Activated CD8-positive, alpha-beta memory T cell treated with anti-CD3 and anti-CD28 coated beads for 48 hours (primary cell): ENCODE data around the gene DCUN1D4.

Experiments
- DNase-seq, 3 experiments: peaks; one replicate each; pipeline ENCODE4 v3.0.0-alpha.2; 2020; ENCODE audit warnings: low read depth in 2 of 3, low spot score in 2 of 3

Gene DCUN1D4

DNA sequence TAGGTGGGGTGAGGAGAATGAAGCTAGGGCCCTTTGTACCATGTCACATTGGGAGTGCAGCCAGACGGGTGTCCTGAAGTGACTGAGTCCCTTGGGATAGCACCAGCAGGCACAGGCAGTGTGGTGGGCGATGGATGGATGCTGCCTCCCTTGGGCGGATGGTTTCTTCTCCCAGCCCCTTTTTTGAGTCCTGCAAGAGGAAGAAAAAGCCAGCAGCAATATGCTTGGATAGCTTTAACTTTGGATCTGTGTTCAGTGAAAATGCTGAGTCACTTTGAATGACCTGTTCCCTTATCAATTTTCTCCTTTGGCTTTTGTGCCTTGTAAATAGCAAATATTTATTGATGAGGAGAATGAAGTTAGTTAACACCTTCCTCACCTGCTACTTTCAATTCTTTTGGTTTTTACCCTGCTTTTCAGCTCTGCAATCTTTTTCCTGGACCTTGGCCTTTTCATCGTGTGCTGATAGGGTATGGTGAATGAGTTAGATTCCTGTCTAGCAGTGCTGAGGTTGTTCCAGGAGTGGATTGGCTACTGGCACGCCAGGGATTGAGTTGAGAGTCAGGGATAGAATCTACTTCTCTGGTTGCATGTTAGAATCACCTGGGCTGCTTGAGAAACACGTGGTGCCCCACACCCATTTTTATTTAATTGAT, 10.2 kb downstream of the DCUN1D4 start:
- DNase-seq, result no peak

GRCh38 chr4:51855270-51855669, 12.3 kb downstream of the DCUN1D4 start:
- no peak for DNase-seq

DNA sequence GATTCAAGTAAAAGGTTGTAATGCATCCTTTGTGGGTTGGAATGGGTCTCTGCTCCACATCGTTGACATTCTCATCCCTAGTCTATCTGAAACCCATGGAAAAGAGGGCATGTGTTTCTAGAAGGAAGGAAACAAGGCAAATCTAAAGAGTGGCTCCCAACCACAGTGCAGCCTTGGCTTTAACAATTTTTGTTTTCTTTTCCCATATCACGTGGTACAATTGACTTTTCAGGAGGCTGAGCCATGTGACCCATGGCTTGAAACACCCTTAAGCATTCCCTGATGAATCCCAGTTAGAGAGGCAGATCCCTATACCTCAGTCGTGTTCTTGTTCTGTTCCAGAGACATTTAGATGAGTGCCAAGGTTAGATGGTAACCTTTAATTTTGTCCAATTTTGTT, 12.8 kb downstream of the DCUN1D4 start:
- DNase-seq, result no peak

DNA sequence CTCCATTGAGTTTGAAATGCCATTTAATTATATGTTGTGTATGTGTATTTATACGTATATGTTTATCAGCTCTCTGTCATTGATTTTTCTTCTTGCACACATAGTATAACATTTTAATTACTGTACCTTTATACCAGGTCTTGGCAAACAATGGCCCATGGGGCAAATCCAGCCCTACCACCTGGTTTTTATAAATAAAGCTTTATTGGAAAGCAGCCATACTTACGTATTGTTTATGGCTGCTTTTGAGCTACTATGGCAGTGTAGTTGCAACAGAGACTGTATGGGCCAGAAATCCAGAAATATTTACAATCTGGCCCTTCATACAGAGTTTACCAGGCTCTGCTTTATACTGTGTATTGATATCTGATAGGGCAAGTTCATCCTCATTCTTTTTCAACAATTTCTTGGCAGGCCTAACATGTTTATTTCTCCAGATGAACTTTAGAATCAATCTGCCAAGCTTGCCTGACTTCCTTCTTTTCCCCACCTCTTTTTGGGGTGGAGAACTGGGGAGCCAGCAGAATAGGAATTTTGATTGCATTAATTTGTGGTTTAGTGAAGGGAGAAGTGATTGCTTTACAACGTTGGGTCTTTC, 15.8 kb downstream of the DCUN1D4 start:
- no peak for DNase-seq

DNA sequence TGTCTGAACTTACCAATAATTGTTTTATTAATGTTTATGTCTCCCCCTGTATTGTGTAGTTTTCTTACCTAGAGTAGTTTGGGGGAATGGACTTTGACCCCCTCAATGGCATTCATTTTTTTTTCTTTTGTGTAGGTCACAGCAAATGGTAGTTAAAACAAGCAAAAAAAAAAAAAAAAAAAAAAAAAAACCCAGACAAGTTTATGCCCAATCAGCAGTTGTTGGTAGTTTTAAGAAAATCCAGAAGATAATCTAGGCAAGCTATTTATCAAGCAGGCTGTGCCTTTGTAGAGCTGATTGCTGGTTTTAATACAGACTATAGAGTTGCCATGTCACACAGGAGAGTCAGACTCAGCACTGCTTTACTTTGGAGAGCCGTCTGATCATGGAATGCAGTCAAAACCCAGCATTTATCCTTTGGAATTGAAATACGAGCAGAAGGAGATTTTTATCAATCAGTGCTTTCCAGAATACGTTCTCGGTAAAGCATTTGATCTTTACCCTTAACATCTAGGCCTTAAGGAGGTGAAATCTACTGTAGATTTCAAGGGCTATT, 16.6 kb downstream of the DCUN1D4 start:
- DNase-seq, result no peak

GRCh38 chr4:51862199-51862598, 19.2 kb downstream of the DCUN1D4 start:
- no peak for DNase-seq

GRCh38 chr4:51862781-51863180, 19.8 kb downstream of the DCUN1D4 start:
- no peak for DNase-seq

GRCh38 chr4:51865717-51866116, 22.8 kb downstream of the DCUN1D4 start:
- no peak for DNase-seq

DNA sequence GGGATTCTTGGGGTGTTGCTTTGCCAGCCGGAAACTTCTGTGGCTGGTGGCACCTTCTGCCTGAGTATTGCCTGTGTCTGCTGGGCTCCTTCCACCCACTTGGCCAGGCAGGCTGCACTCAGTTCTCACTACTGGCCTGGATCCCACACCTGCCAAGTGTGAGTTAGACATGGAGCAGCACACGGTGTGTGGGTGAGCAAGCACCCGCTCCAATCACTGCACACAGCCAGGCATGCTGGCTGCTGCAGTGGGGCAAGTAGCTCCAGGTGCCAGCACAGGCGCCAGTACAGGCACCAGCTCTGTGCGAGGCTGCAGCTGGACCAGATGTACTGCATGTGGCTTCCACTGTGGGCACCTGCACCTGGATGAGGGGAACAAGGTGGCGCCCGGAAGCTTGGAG, 23.9 kb downstream of the DCUN1D4 start:
- DNase-seq, result no peak

DNA sequence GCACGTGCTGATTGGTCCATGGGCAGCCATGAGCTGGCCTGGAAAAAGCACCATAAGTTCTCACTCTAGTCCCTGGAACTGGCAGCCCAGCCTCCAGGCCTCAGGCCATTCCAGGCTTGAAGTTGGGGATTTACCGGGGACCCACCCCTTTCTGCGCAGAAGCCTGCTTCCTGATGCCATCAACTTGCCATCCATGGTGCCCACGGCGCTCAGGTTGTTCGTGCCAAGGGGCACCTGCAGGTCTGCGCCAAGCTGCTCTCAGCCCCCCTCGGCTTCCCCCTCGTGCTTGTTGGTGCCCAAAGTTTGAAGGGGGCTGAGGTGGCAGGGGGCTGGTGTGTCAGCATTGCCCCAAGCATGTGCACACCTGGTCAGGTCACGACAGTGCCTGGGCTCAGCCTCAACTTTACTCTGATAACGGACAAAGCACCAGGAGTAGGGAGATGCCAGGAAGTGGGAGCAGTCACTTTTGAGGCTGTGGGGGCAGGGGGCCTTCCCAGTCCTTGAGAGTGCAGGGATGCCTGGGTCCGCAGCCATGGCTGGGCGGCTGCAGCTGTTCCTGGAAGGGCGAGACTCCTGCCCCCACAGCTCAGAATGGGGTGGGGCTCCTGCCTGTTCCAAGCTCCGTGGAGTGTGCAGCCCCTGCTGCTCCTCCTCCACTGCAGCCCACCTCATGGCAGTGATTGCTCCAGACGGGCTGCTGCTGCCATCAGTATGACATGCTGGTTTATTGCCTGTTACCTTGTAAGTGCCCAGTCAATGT, 24.9 kb downstream of the DCUN1D4 start:
- DNase-seq, result no peak

GRCh38 chr4:51868449-51868847, 25.5 kb downstream of the DCUN1D4 start:
- no peak for DNase-seq

- DNase-seq, result no peak
These were observed 27.7 kb downstream of the DCUN1D4 start for GRCh38 chr4:51870441-51871188.

GRCh38 chr4:51872283-51872997, 29.5 kb downstream of the DCUN1D4 start:
- no peak for DNase-seq

DNA sequence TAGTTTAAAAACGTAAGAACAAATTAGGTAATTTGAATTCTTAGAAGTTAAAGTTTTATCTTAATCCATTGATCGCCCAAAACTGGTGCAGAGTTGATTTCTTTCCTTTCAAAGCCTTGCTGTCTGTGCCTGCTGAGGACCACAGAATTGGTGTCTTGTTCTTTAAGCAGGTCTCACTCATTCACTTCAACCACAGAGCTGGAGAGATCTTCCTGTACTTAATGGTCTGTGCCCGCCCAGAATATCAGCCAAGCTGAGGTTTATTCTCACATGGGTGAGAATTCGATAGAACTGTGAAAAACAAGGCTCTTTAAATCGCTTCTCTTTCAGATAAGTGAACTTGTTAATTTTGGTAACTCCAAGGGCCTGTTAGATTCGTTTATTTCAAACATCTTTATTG, 31.6 kb downstream of the DCUN1D4 start:
- no peak for DNase-seq

GRCh38 chr4:51878431-51878830, 35.5 kb downstream of the DCUN1D4 start:
- no peak for DNase-seq

DNA sequence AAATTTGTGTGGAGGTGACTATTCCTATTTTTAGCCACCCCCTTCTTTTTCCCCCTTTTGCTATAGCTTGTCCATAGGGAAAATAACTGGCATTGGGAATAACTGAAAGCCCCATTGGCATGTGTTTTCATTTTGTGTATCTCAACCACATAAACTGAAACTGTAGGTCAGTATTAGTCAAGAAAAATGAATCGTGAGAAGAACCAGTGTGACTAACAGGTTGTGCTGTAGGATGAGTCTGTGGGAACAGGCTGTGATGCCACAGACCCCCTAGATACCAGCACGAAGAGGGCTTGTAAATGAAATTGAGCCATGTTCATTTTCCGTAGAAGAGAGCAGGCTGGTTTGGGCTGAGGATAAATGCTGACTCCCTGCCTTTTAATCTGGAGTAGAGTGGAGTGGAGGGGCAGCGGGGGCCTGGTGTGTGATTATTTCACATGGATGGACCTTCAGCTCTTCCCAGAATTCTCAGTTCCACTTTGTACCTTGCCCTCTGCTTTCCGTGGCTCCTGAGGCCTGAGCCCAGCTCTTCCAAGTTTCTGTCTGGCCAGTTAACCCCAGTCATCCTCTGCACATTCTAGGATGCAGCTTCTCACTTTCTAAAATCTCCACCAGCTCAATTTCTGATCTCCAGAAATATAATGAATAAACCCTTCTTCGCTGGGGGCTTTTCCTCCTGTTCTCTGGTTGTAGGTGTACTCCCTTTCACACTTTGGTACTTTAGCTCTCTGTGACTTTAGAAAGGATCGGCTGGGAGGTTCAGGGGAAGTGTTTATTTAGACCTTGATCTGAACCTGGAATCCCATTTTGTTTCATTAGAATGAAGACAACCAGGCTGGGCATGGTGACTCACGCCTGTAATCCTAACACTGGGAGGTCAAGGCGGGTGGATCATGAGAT, 37.3 kb downstream of the DCUN1D4 start:
- DNase-seq, result no peak

- DNase-seq, result no peak
These were observed 41.1 kb downstream of the DCUN1D4 start for GRCh38 chr4:51884055-51884454.

GRCh38 chr4:51884606-51885005, 41.7 kb downstream of the DCUN1D4 start:
- DNase-seq, result no peak

DNA sequence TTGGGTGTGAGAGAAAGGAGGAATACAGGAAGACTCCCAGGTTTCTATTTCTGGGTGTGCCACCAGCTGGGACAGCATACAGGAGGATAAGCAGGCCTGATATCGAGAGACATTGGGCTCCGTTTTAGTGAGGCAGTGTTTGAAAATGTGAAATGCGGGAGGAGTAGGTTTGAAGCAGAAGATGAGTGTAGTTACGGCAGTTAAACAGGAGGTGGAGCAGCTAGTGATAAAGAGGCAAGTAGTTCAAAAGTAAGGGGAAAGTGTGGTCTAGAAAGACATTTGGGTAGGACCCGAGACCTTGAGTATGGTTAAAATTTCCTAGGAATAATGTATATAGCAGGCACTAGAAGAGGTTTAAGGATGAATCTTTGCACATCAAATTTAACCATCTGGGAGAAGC, 42.4 kb downstream of the DCUN1D4 start:
- no peak for DNase-seq

GRCh38 chr4:51890760-51891159, 47.8 kb downstream of the DCUN1D4 start:
- no peak for DNase-seq
